ENCODE data around the gene MPC2.

MPC2 gene

GRCh38 chr1:167936930-167937708 is at the start of gene MPC2:
Gene MPC2, minus strand, starts transcription at chr1:167937072. Its CDS starts 1,231 bp downstream, at chr1:167935841.
- peak in 46 of 58 donors; percentile 7 to 62 (median 44) for DNase-seq

- no peak for DNase-seq
These were observed 48.1 kb upstream of the MPC2 start for GRCh38 chr1:167984886-167985489.

GRCh38 chr1:167983797-167984420 is 47.0 kb upstream of the MPC2 start:
- no peak for DNase-seq

- no peak for DNase-seq
These were observed 45.1 kb upstream of the MPC2 start for GRCh38 chr1:167981933-167982332.

GRCh38 chr1:167977245-167977644 is 40.4 kb upstream of the MPC2 start:
- DNase-seq: no peak

DNA sequence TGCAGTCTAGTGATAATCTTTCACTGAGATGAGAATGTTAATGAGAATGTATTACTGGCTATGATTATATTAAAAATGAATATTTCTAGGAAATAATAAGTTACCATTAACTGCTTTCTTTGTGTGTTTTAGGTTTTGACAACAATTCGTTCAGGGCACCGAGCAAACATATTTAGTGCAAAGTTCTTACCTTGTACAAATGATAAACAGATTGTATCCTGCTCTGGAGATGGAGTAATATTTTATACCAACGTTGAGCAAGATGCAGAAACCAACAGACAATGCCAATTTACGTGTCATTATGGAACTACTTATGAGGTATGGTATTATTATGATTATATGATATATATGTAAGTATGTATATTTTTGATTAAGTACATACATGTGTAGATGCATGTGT is 37.8 kb upstream of the MPC2 start:
- DNase-seq: no peak

- no peak for DNase-seq
These were observed 37.0 kb upstream of the MPC2 start for GRCh38 chr1:167973832-167974231.

GRCh38 chr1:167968569-167968968 is 31.7 kb upstream of the MPC2 start:
- no peak for DNase-seq

- no peak for DNase-seq
These were observed 29.2 kb upstream of the MPC2 start for GRCh38 chr1:167966050-167966449.

- no peak for DNase-seq
These were observed 27.8 kb upstream of the MPC2 start for GRCh38 chr1:167964646-167965045.

DNA sequence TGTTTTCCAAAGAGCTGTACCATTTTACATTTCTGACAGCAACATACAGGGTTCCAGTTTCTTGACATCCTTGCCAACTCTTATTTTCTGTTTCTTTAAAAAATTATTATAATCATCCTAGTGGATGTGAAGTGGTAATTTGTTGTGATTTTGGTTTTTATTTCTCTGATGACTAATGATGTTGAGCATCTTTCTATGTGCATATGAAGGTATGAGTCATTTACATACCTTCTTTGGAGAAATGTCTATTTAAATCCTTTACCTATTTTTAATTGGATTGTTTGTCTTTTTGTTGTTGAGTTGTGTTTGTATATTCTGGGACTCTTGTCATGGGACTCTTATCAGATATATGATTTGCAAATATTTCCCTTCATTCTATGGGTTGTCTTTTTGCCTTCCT is 20.8 kb upstream of the MPC2 start:
- DNase-seq: no peak

DNA sequence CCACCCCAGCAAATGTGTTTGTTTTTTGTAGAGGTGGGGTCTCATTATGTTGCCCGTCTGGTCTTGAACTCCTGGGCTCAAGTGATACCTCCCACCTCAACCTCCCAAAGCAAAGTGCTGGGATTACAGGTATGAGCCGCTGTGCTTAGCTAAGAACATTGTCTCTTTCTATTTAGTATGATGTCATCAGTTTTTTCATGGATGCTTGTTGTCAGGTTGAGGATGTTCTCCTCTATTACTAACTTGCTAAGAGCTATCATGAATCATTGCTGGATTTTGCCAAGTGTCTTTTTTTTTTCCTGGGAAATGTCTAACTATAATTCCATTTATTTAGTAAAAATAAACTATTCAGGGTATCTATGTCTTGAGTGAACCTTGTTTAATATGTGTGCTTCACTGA is 19.0 kb upstream of the MPC2 start:
- no peak for DNase-seq

DNA sequence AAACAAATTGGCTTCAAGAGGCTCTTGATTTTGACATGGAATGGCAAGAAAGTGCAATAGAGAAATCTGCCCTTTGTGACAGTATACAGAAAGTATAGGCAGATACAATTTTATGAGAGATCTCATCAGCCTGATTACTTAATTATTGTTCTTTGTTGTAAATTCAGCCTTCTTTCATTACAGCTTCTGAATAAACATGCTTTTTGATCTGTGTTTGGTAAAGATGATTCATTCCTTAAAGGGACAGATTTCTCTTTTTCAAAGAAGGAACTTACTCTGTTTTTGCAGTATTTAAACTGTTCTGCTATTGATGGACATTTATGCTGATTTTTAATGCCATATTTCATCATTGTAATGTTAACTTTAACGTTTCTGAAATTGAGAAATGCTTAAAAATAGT is 13.7 kb upstream of the MPC2 start:
- no peak for DNase-seq

- no peak for DNase-seq
These were observed 12.9 kb upstream of the MPC2 start for GRCh38 chr1:167949785-167950184.

- DNase-seq: no peak
These were observed 10.9 kb upstream of the MPC2 start for GRCh38 chr1:167947733-167948132.

- DNase-seq: no peak
These were observed 6.7 kb upstream of the MPC2 start for GRCh38 chr1:167943541-167943940.

- no peak for DNase-seq
These were observed 3.4 kb upstream of the MPC2 start for GRCh38 chr1:167940264-167940663.

- DNase-seq: no peak
These were observed 1.3 kb upstream of the MPC2 start for GRCh38 chr1:167938080-167938636.

GRCh38 chr1:167937709-167938010 is 788 bp upstream of the MPC2 start:
- DNase-seq: no peak

DNA sequence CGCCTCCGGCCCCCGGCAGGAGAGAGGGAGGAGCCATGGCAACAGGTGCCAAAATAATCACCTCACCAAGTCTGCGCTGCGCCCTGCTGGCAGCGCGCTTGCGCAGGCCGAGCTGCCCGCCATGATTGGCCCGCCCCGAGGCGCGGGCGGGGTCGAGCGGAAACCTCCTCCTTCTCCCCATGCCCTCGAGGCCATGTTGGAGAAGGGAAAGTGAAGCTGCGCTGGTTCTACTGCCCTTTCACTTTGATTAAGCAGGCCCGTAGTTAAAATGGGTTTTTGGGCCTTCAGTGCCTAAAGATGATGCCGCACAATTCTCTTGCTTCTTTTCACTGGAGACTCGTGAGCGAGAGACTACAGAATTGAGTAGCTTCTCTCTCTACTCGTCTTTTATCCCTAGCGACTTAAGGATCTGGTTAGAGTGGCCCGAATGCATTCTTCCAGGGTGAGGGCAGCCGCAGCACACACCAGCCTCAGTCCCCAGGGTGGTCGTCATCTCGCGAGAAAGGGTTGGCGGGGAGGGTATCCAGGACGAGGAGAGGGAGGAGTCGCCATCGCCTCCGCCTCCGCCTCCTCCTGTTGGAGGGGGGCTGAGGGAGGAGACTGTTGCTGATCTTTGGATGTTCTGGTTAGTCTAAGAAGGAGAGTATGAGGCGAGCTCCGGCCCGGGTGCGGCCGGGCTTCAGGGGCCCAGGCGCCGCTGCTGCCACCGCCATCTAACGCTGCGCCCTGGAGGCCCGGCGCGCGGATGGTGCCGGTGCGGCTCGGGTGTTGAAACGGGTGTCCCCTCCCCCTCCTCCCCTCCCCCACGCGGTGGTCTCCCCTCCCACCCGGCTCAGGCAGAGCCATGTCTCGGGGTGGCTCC is 573 bp downstream of the MPC2 start, which contains the start of gene DCAF6:
Gene DCAF6, plus strand, starts transcription at position 616 of the 862 bp plus-strand sequence. Its CDS starts 229 bp downstream, at position 845.
- peak; percentile 76 to 98 (median 95) for DNase-seq

Data from anterior cingulate cortex (tissue), 58 donors.